H7 (cell line): Measurements from ENCODE around the gene TXK. TPM values are rescaled to one million over a fixed set of nuclear protein-coding genes. Genes with fewer than 3 reads are reported as not detected.

Experiments used
- DNase-seq: peaks from one replicate; pipeline ENCODE4 v3.0.0; 2012
- H3K27me3 ChIP-seq: 2 replicates; pipeline ENCODE4 v1.6.0; 2011; ENCODE audit warnings: mild to moderate bottlenecking, low read length; ENCODE audit not compliant: control insufficient read depth, insufficient read depth
- H3K36me3 ChIP-seq: replicated peaks from 2 replicates; pipeline ENCODE4 v1.5.1; 2011; ENCODE audit warnings: low read length; ENCODE audit not compliant: control insufficient read depth, insufficient read depth
- H3K4me3 ChIP-seq: 2 replicates; pipeline ENCODE4 v1.5.1; 2011; ENCODE audit warnings: low read depth, mild to moderate bottlenecking, control low read depth, low read length, moderate library complexity; ENCODE audit not compliant: insufficient read depth
- total RNA-seq: library from RNA; depleted of rRNA; stranded (reverse); fragments of >200 nt; shearing (Covaris generic); gene quantifications from 2 replicates; pipeline ENCODE4 v1.2.3, GENCODE V29; 2014

TXK gene
- total RNA-seq, 1 experiment from 2014 or later = not detected

- H3K36me3 ChIP-seq = no peaks in the 10 kb centered on the region
- H3K4me3 ChIP-seq = no peak overlapping the region
- DNase-seq = peak; percentile 10
- H3K27me3 ChIP-seq = no peaks in the 10 kb centered on the region
These were observed 6.8 kb downstream of the TXK start for GRCh38 chr4:48127231-48127630.

GRCh38 chr4:48126621-48127020 is 7.4 kb downstream of the TXK start:
- H3K36me3 ChIP-seq = no peaks in the 10 kb centered on the region
- no peak overlapping the region for H3K4me3 ChIP-seq

GRCh38 chr4:48124870-48125269 is 9.2 kb downstream of the TXK start:
- H3K4me3 ChIP-seq = no peak overlapping the region
- no peaks in the 10 kb centered on the region for H3K36me3 ChIP-seq
- no peak for DNase-seq
- H3K27me3 ChIP-seq = no peaks in the 10 kb centered on the region

More at GRCh38 chr4:48126621-48127020, 7.4 kb downstream of the TXK start:
- no peaks in the 10 kb centered on the region for H3K27me3 ChIP-seq
- DNase-seq = no peak

- Histone ChIP-seq H3K4me3 (no peak overlapping the region), H3K36me3 (no peaks in the 10 kb centered on the region), H3K27me3 (no peaks in the 10 kb centered on the region)
- no peak for DNase-seq
These were observed 11.3 kb downstream of the TXK start for GRCh38 chr4:48122756-48123155.

GRCh38 chr4:48121180-48121579 is 12.9 kb downstream of the TXK start:
- H3K27me3 ChIP-seq = no peaks in the 10 kb centered on the region
- no peaks in the 10 kb centered on the region for H3K36me3 ChIP-seq
- no peak overlapping the region for H3K4me3 ChIP-seq
- no peak for DNase-seq

- Histone ChIP-seq H3K36me3 (no peaks in the 10 kb centered on the region), H3K4me3 (no peak overlapping the region), H3K27me3 (no peaks in the 10 kb centered on the region)
- DNase-seq = no peak
These were observed 13.9 kb downstream of the TXK start for GRCh38 chr4:48120132-48120531.

GRCh38 chr4:48119646-48120045 is 14.4 kb downstream of the TXK start:
- Histone ChIP-seq H3K4me3 (no peak overlapping the region), H3K36me3 (no peaks in the 10 kb centered on the region), H3K27me3 (no peaks in the 10 kb centered on the region)
- DNase-seq = no peak

- no peaks in the 10 kb centered on the region for H3K27me3 ChIP-seq
- no peak overlapping the region for H3K4me3 ChIP-seq
These were observed 16.0 kb downstream of the TXK start for GRCh38 chr4:48118081-48118480.

GRCh38 chr4:48116582-48116981 is 17.5 kb downstream of the TXK start:
- Histone ChIP-seq H3K27me3 (no peaks in the 10 kb centered on the region), H3K4me3 (no peak overlapping the region), H3K36me3 (no peaks in the 10 kb centered on the region)
- no peak for DNase-seq

More at GRCh38 chr4:48118081-48118480, 16.0 kb downstream of the TXK start:
- no peaks in the 10 kb centered on the region for H3K36me3 ChIP-seq
- no peak for DNase-seq

GRCh38 chr4:48114412-48114811 is 19.6 kb downstream of the TXK start:
- no peak overlapping the region for H3K4me3 ChIP-seq
- no peak for DNase-seq
- no peaks in the 10 kb centered on the region for H3K36me3 ChIP-seq
- H3K27me3 ChIP-seq = no peaks in the 10 kb centered on the region

GRCh38 chr4:48112017-48112667 is 21.9 kb downstream of the TXK start:
- no peak overlapping the region for H3K4me3 ChIP-seq
- no peaks in the 10 kb centered on the region for H3K27me3 ChIP-seq
- DNase-seq = no peak

GRCh38 chr4:48110452-48110978 is 23.5 kb downstream of the TXK start:
- H3K4me3 ChIP-seq = no peak overlapping the region
- no peak for DNase-seq
- H3K27me3 ChIP-seq = no peaks in the 10 kb centered on the region
- H3K36me3 ChIP-seq = no peaks in the 10 kb centered on the region

More at GRCh38 chr4:48112017-48112667, 21.9 kb downstream of the TXK start:
- H3K36me3 ChIP-seq = no peaks in the 10 kb centered on the region

- no peaks in the 10 kb centered on the region for H3K36me3 ChIP-seq
- H3K27me3 ChIP-seq = no peaks in the 10 kb centered on the region
- peak; percentile 28 for DNase-seq
- no peak overlapping the region for H3K4me3 ChIP-seq
These were observed 24.4 kb downstream of the TXK start for GRCh38 chr4:48109413-48110263.

GRCh38 chr4:48108309-48109073 is 25.6 kb downstream of the TXK start:
- no peak for DNase-seq
- no peaks in the 10 kb centered on the region for H3K27me3 ChIP-seq
- no peaks in the 10 kb centered on the region for H3K36me3 ChIP-seq
- no peak overlapping the region for H3K4me3 ChIP-seq
